VCaP (cell line): ENCODE results near the gene PRKACG.
A peak's percentile ranks its signal among the peaks of the same experiment; 100 is the strongest.

Experiments
- H3K27ac ChIP-seq: fragments of 450-650 bp; 2 replicates; pipeline ENCODE4 v1.5.1; 2017
- TF ChIP-seq, protein P1 (sequence below): fragments of 450-650 bp; conservative IDR thresholded peaks from 2 replicates; pipeline ENCODE4 v1.5.1; 2017; ENCODE audit warnings: mild to moderate bottlenecking, moderate library complexity

PRKACG gene

DNA sequence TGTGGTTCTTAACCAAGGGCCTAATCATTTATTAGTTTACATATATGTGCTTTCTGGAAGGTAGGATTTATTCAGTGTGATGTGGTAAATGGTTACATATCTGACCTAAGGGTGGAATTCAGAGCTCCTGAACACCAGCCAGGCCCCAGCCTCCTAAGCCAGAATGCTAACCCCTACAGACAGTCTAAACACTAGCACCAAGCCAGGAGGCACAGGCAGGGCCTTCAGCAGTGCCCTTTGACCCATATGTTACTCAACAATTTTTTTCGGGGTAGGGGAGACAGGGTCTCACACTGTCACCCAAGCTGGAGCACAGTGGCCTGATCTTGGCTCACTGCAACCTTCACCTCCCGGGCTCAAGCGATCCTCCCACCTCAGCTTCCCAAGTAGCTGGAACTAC is 40.3 kb downstream of the PRKACG start:
- TF ChIP-seq, protein P1, sequence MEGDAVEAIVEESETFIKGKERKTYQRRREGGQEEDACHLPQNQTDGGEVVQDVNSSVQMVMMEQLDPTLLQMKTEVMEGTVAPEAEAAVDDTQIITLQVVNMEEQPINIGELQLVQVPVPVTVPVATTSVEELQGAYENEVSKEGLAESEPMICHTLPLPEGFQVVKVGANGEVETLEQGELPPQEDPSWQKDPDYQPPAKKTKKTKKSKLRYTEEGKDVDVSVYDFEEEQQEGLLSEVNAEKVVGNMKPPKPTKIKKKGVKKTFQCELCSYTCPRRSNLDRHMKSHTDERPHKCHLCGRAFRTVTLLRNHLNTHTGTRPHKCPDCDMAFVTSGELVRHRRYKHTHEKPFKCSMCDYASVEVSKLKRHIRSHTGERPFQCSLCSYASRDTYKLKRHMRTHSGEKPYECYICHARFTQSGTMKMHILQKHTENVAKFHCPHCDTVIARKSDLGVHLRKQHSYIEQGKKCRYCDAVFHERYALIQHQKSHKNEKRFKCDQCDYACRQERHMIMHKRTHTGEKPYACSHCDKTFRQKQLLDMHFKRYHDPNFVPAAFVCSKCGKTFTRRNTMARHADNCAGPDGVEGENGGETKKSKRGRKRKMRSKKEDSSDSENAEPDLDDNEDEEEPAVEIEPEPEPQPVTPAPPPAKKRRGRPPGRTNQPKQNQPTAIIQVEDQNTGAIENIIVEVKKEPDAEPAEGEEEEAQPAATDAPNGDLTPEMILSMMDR = no peak
- no peak overlapping the region for H3K27ac ChIP-seq

DNA sequence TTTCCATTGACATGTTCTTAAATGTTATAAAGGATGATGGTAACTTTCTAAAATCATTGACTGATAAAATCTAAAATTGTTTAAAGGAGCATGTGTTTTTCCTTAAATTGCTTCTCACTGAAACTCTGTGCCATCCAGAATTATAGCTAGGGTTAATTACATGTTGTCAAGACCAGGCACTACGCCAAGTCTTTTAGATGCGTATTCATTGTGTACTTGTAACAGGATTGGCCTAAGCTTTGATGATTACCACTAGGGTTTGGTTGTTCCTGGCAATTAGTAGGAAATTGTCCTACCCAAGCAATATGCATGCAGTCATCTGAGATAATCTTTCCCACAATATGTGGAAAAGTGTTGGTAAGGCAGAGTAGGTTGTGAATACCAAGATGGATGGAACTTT is 43.8 kb downstream of the PRKACG start:
- no peak overlapping the region; the same call in 1 of the 2 replicates for H3K27ac ChIP-seq
- TF ChIP-seq, protein P1 = no peak

DNA sequence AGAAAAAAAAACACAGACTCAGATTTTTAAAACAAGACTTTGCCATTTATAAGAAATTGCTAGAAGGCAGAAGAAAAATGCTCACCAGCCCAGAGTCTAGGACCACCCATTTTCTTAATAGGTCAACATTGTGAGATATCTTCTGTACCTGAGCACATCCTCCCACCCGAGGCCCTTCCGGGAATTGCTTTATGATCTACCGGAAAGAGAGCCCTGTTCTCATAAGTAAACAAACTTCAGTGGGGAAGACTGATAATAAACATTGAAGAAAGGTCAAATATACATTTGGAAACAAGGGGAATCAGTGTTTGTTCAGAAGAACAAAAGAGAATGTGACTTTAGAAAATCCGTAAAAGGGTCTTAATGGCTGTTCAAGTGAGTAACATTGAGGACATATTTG is 44.4 kb downstream of the PRKACG start:
- TF ChIP-seq, protein P1 = no peak
- H3K27ac ChIP-seq = peak overlapping the region; percentile 9; the same call in 1 of the 2 replicates

DNA sequence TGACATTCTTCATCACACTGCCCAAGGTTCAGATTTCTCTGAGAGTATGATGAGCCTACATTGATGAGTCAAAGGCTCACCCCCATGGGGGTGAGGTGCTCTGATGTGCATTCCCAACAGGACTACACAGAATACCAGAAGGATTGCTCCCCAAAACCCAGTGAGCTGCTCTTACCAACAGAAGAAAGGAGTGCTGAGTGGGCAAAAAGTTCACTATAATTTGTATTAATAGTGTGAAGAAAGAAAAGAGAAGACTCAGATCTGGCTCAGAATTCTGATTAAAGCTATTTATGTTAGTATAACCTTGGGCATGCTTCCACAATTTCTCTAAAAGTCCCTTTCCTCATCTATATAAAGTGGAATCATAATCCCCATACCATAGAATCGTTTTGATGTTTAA is 46.1 kb downstream of the PRKACG start:
- TF ChIP-seq, protein P1 = no peak
- H3K27ac ChIP-seq = no peak overlapping the region

DNA sequence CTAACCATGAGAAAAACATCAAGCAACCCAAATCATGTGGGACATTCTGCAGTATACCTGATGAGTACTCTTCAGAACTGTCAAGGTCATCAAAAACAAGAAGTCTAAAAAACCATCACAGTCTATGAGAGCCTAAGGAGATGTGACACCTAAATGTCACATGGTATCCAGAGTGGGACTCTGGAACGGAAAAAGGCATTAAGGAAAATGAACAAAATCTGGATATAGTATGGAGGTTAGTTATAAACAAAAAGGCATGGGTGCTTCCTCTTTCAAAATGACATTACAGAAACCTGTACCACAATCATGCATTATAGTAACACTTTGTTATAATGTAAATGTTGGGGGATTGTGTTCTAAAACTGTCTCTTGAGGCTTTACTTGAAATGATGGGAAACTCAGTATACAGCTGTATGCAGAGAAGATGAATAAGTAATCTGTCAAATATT is 47.4 kb downstream of the PRKACG start:
- TF ChIP-seq, protein P1 = no peak
- no peak overlapping the region for H3K27ac ChIP-seq

DNA sequence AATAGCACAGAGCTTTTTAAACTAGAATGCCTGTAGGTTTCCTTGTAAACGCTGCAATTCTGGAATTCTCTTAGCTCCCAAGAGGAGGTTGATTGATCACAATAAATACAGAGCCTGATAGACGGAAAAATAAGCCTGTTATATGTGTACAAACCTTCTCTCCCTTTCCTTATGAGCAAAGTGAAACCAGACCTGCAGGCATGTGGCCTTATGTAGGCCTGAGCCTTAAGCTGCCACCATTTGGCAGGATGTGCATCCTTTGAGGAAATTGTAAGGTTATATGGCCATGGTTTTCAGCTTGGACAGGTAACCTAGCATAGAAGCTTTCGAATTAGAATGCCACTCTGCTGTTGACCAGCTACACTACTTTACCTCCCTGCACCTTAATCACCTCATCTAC is 49.1 kb downstream of the PRKACG start:
- peak overlapping the region; percentile 62 for H3K27ac ChIP-seq
- TF ChIP-seq, protein P1 = no peak

DNA sequence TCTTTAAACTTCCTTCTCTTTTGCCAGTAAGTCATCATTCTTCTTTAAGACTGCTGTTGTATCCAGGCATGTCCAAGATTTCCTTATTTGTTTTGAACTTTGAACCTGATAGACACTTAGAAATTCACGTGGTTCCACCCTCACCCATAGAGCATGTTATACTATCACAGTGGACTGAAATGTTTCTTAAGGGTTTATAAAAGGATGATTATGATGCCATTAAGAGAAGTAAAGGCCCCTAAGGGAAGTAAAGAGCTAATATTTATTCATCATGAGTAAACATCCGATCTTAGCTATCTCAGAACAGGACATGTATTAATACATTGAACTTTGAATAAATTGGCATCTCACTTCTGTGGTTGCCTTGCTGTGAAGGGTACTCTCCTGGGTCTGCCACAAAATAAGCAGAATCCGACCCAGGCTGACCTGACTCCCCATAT is 49.8 kb downstream of the PRKACG start:
- TF ChIP-seq, protein P1 = no peak

More for the DNA sequence above, 49.8 kb downstream of the PRKACG start:
- H3K27ac ChIP-seq = peak overlapping the region; percentile 62
